ENCODE results near the gene DLEU7. TPM values are rescaled to one million over a fixed set of nuclear protein-coding genes. Genes with fewer than 3 reads are reported as not detected.

DLEU7 gene
- polyA plus RNA-seq, 1 donor (not counting 4 experiments of a cell fraction or from before 2014, with no cell fraction given) = not detected

GRCh38 chr13:50831512-50831911, 12.0 kb downstream of the DLEU7 start:
- peaks cover 3% of the 10 kb centered on the region for H3K4me1 ChIP-seq (ENCODE audit: control insufficient read depth, extremely low read depth, insufficient read depth, low read length)
- no peaks in the 10 kb centered on the region for H3K36me3 ChIP-seq (ENCODE audit: control insufficient read depth in 2 of 2, extremely low read depth in 1 of 2, insufficient read depth in 2 of 2, low read length in 2 of 2)
- no peak overlapping the region for H3K4me2 ChIP-seq (ENCODE audit: control insufficient read depth, extremely low read depth, insufficient read depth, low read depth, low read length)
- no peak overlapping the region for H3K27ac ChIP-seq (ENCODE audit: control insufficient read depth, insufficient read depth, low read length)
- H4K20me1 ChIP-seq (ENCODE audit: control insufficient read depth, extremely low read depth, insufficient read depth, low read length) = no peaks in the 10 kb centered on the region
- H3K9me3 ChIP-seq (ENCODE audit: control insufficient read depth, low read depth, low read length) = no peaks in the 10 kb centered on the region
- no peaks in the 10 kb centered on the region for H3K79me2 ChIP-seq (ENCODE audit: control insufficient read depth, insufficient read depth, low read length)
- dilution Hi-C loops (cut with MboI; ENCODE audit: extremely low pct_ligation_motif_present, low sequenced_read_pairs) = no loop called here
- H3K9ac ChIP-seq (ENCODE audit: control insufficient read depth, extremely low read depth, insufficient read depth, low read length) = no peak overlapping the region
- no peaks in the 10 kb centered on the region for H3K9me1 ChIP-seq (ENCODE audit: control insufficient read depth, extremely low read depth, insufficient read depth, low read length)
- no peak for DNase-seq (ENCODE audit: low read depth, low spot score)
- H3K27me3 ChIP-seq (ENCODE audit: control insufficient read depth, extremely low read depth, insufficient read depth, low read length) = no peaks in the 10 kb centered on the region
- H3K4me3 ChIP-seq (ENCODE audit: control insufficient read depth in 2 of 3, extremely low read depth in 1 of 3, insufficient read depth in 2 of 3, low read depth in 1 of 3, low read length in 3 of 3) = no peak overlapping the region
- FAIRE-seq = no peak
- TF ChIP-seq, protein P1, sequence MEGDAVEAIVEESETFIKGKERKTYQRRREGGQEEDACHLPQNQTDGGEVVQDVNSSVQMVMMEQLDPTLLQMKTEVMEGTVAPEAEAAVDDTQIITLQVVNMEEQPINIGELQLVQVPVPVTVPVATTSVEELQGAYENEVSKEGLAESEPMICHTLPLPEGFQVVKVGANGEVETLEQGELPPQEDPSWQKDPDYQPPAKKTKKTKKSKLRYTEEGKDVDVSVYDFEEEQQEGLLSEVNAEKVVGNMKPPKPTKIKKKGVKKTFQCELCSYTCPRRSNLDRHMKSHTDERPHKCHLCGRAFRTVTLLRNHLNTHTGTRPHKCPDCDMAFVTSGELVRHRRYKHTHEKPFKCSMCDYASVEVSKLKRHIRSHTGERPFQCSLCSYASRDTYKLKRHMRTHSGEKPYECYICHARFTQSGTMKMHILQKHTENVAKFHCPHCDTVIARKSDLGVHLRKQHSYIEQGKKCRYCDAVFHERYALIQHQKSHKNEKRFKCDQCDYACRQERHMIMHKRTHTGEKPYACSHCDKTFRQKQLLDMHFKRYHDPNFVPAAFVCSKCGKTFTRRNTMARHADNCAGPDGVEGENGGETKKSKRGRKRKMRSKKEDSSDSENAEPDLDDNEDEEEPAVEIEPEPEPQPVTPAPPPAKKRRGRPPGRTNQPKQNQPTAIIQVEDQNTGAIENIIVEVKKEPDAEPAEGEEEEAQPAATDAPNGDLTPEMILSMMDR (optimal IDR thresholded peaks at IDR 0.05 in 1 of 3, IDR thresholded peaks at IDR 0.05 in 1 of 3, conservative IDR thresholded peaks at IDR 0.05 in 1 of 3; ENCODE audit: extremely low read depth in 1 of 3, insufficient read depth in 2 of 3, low read length in 3 of 3) = no peak
- TF ChIP-seq EZH2 (IDR thresholded peaks at IDR 0.05; ENCODE audit: low read length) = no peak
- no peak overlapping the region for H2AFZ ChIP-seq (ENCODE audit: control insufficient read depth, low read length)

DNA sequence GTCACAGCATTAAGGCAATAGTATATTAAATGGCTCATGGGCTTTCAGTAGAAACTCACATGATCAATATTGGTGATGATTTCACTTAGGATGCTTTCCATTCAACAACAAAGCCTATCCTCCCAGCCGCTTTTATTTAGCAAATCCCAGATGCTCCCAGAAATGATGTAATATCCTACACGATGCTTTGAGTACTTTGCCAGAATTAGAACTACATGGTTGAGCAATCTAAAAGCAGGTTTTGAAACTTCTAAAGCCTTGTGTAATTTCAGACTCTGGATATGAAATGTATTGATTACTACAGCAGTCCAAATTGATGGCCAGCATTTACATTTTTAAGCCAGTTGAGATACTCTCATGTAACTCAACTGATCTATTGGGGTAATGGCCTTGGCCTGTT, 13.6 kb downstream of the DLEU7 start:
- dilution Hi-C loops (cut with MboI; ENCODE audit: extremely low pct_ligation_motif_present, low sequenced_read_pairs) = no loop called here
- Histone ChIP-seq H3K4me1 (ENCODE audit: control insufficient read depth, extremely low read depth, insufficient read depth, low read length) (peaks cover 3% of the 10 kb centered on the region), H3K27me3 (ENCODE audit: control insufficient read depth, extremely low read depth, insufficient read depth, low read length) (no peaks in the 10 kb centered on the region), H3K9ac (ENCODE audit: control insufficient read depth, extremely low read depth, insufficient read depth, low read length) (no peak overlapping the region), H3K4me2 (ENCODE audit: control insufficient read depth, extremely low read depth, insufficient read depth, low read depth, low read length) (no peak overlapping the region), H3K9me1 (ENCODE audit: control insufficient read depth, extremely low read depth, insufficient read depth, low read length) (no peaks in the 10 kb centered on the region), H3K36me3 (ENCODE audit: control insufficient read depth in 2 of 2, extremely low read depth in 1 of 2, insufficient read depth in 2 of 2, low read length in 2 of 2) (no peaks in the 10 kb centered on the region), H4K20me1 (ENCODE audit: control insufficient read depth, extremely low read depth, insufficient read depth, low read length) (no peaks in the 10 kb centered on the region), H2AFZ (ENCODE audit: control insufficient read depth, low read length) (no peak overlapping the region), H3K27ac (ENCODE audit: control insufficient read depth, insufficient read depth, low read length) (no peak overlapping the region), H3K79me2 (ENCODE audit: control insufficient read depth, insufficient read depth, low read length) (no peaks in the 10 kb centered on the region), H3K9me3 (ENCODE audit: control insufficient read depth, low read depth, low read length) (no peaks in the 10 kb centered on the region), H3K4me3 (ENCODE audit: control insufficient read depth in 2 of 3, extremely low read depth in 1 of 3, insufficient read depth in 2 of 3, low read depth in 1 of 3, low read length in 3 of 3) (no peak overlapping the region)
- DNase-seq (ENCODE audit: low read depth, low spot score) (no peak), FAIRE-seq (no peak)
- no peak for TF ChIP-seq EZH2 (IDR thresholded peaks at IDR 0.05; ENCODE audit: low read length)
- TF ChIP-seq, protein P1 (optimal IDR thresholded peaks at IDR 0.05 in 1 of 3, IDR thresholded peaks at IDR 0.05 in 1 of 3, conservative IDR thresholded peaks at IDR 0.05 in 1 of 3; ENCODE audit: extremely low read depth in 1 of 3, insufficient read depth in 2 of 3, low read length in 3 of 3) = no peak
